GM12891 (cell line): ENCODE results near the gene ARHGAP11A.

ENCODE experiments used
- DNase-seq: peaks from one replicate; pipeline ENCODE4 v3.0.0; 2011; ENCODE audit warnings: low spot score; ENCODE audit not compliant: insufficient read length
- FAIRE-seq: peaks from 2 replicates; lab custom pipeline; 2011; peaks lifted over from hg19 to GRCh38; lab: Jason Lieb, UNC
- PAX5 ChIP-seq: IDR thresholded peaks from 2 replicates; pipeline ENCODE4 v1.6.1; 2011; ENCODE audit warnings: low read length, moderate library complexity, mild to moderate bottlenecking; ENCODE audit not compliant: insufficient read depth, severe bottlenecking
- POLR2A ChIP-seq: IDR thresholded peaks from 2 replicates; pipeline ENCODE4 v1.6.1; 2011; ENCODE audit warnings: low read depth, low read length, control low read depth
- POLR2AphosphoS5 ChIP-seq: IDR thresholded peaks from 2 replicates; pipeline ENCODE4 v1.6.1; 2011; ENCODE audit warnings: low read depth, low read length, control low read depth
- POU2F2 ChIP-seq: IDR thresholded peaks from 2 replicates; pipeline ENCODE4 v1.6.1; 2011; ENCODE audit warnings: low read depth, mild to moderate bottlenecking, control low read depth, low read length, moderate library complexity
- SPI1 ChIP-seq: IDR thresholded peaks from 2 replicates; pipeline ENCODE4 v1.6.1; 2011; ENCODE audit warnings: low read depth, low read length, control low read depth
- TAF1 ChIP-seq: IDR thresholded peaks from 2 replicates; pipeline ENCODE4 v1.6.1; 2011; ENCODE audit warnings: low read depth, low read length, control low read depth

Gene ARHGAP11A

GRCh38 chr15:32657198-32657883 lies 42.0 kb downstream of the ARHGAP11A start:
- no peak for TF ChIP-seq TAF1
- no peak for TF ChIP-seq POLR2A
- no peak for TF ChIP-seq POLR2AphosphoS5
- TF ChIP-seq SPI1: no peak
- no peak for FAIRE-seq
- no peak for DNase-seq

GRCh38 chr15:32657941-32658340 lies 42.6 kb downstream of the ARHGAP11A start:
- no peak for FAIRE-seq
- TF ChIP-seq POLR2A (no peak), SPI1 (no peak), POU2F2 (no peak), POLR2AphosphoS5 (no peak), PAX5 (no peak), TAF1 (no peak)
- no peak for DNase-seq

GRCh38 chr15:32659340-32660155 lies 44.2 kb downstream of the ARHGAP11A start:
- TF ChIP-seq POLR2AphosphoS5: no peak
- no peak for TF ChIP-seq PAX5
- TF ChIP-seq POU2F2: no peak
- no peak for TF ChIP-seq POLR2A
- TF ChIP-seq SPI1: no peak
- no peak for TF ChIP-seq TAF1
- no peak for FAIRE-seq
- DNase-seq: no peak

GRCh38 chr15:32663671-32664070 lies 48.4 kb downstream of the ARHGAP11A start:
- DNase-seq: no peak
- TF ChIP-seq POLR2A (no peak), TAF1 (no peak), PAX5 (no peak), SPI1 (no peak), POLR2AphosphoS5 (no peak), POU2F2 (no peak)
- FAIRE-seq: no peak

- DNase-seq (no peak), FAIRE-seq (no peak)
- no peak for TF ChIP-seq POU2F2
- no peak for TF ChIP-seq POLR2AphosphoS5
- no peak for TF ChIP-seq TAF1
- no peak for TF ChIP-seq PAX5
These were observed 49.5 kb downstream of the ARHGAP11A start for GRCh38 chr15:32664796-32665195.

GRCh38 chr15:32667321-32667720 lies 52.0 kb downstream of the ARHGAP11A start:
- DNase-seq (no peak), FAIRE-seq (no peak)
- no peak for TF ChIP-seq POU2F2
- no peak for TF ChIP-seq POLR2A
- no peak for TF ChIP-seq PAX5
- no peak for TF ChIP-seq TAF1
- no peak for TF ChIP-seq SPI1
- no peak for TF ChIP-seq POLR2AphosphoS5

- no peak for FAIRE-seq
- no peak for DNase-seq
- TF ChIP-seq POLR2A (no peak), TAF1 (no peak), POLR2AphosphoS5 (no peak), SPI1 (no peak), POU2F2 (no peak), PAX5 (no peak)
These were observed 53.6 kb downstream of the ARHGAP11A start for GRCh38 chr15:32668942-32669341.

GRCh38 chr15:32669896-32670611 lies 54.8 kb downstream of the ARHGAP11A start:
- TF ChIP-seq PAX5: no peak
- TF ChIP-seq SPI1: no peak
- no peak for TF ChIP-seq TAF1
- TF ChIP-seq POLR2A: no peak
- TF ChIP-seq POU2F2: no peak
- TF ChIP-seq POLR2AphosphoS5: no peak
- FAIRE-seq: no peak
- DNase-seq: no peak

- DNase-seq (no peak), FAIRE-seq (no peak)
- TF ChIP-seq SPI1 (no peak), POU2F2 (no peak), POLR2AphosphoS5 (no peak), TAF1 (no peak), POLR2A (no peak), PAX5 (no peak)
These were observed 55.3 kb downstream of the ARHGAP11A start for GRCh38 chr15:32670623-32671022.
